ENCODE data around the gene HOXA2.

DNA sequence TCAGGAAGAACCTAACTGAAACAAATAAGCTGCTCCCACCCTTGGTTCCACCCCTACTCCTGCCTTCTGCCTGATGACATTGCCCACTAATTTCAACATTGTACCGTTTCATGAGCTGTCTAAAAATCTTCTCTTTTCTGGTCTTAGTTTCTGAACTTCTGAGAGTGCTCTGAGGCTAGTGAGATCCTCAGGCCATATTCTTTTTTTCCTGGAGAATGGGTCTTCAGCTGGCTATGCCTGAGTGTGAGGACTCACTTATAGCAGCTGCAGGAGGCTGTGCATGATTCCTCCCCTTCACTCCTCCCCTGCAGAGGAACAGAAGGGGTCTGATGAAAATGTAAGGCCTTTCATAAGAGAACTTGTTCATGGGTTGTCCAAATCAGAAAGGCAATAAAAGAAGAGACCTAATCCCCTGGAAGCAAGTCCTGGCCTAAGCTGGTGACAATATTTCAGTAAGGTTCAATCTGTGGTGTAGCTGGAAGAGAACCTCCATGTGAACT lies 17.0 kb upstream of the HOXA2 start:
- TF ChIP-seq, protein P1, sequence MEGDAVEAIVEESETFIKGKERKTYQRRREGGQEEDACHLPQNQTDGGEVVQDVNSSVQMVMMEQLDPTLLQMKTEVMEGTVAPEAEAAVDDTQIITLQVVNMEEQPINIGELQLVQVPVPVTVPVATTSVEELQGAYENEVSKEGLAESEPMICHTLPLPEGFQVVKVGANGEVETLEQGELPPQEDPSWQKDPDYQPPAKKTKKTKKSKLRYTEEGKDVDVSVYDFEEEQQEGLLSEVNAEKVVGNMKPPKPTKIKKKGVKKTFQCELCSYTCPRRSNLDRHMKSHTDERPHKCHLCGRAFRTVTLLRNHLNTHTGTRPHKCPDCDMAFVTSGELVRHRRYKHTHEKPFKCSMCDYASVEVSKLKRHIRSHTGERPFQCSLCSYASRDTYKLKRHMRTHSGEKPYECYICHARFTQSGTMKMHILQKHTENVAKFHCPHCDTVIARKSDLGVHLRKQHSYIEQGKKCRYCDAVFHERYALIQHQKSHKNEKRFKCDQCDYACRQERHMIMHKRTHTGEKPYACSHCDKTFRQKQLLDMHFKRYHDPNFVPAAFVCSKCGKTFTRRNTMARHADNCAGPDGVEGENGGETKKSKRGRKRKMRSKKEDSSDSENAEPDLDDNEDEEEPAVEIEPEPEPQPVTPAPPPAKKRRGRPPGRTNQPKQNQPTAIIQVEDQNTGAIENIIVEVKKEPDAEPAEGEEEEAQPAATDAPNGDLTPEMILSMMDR (IDR thresholded peaks at IDR 0.05), result no peak
- TF ChIP-seq POLR2A (IDR thresholded peaks at IDR 0.05), result no peak
